Common myeloid progenitor, CD34-positive (primary cell): ENCODE measurements around the gene GPR107.

Experiments
- CTCF ChIA-PET: fragments of 350-600 bp; sonication (Branson Sonifier 250); formaldehyde crosslinking; loops from one replicate; lab custom pipeline; 2021; ENCODE audit warnings: antibody characterized with exemption; lab: Charles Lee
- POLR2A ChIA-PET: fragments of 350-600 bp; sonication (Branson Sonifier 250); formaldehyde crosslinking; loops from one replicate; lab custom pipeline; 2021; ENCODE audit warnings: antibody characterized with exemption; lab: Charles Lee
- DNase-seq, 3 donors: peaks; one replicate each; pipeline versions ENCODE4 v3.0.0 to v3.0.0-alpha.2; 2013
- H3K27ac ChIP-seq, 2 experiments: 1 replicate in 1 of 2; 2 replicates in 1 of 2; pipeline ENCODE4 v1.7.0; 2013; ENCODE audit warnings: inconsistent platforms in 2 of 2, low read length in 2 of 2, mild to moderate bottlenecking in 2 of 2, low read depth in 1 of 2, moderate library complexity in 1 of 2; ENCODE audit not compliant: severe bottlenecking in 2 of 2, insufficient read depth in 1 of 2, poor library complexity in 1 of 2
- H3K27me3 ChIP-seq, 5 experiments: replicated peaks in 2 of 5; 1 replicate in 3 of 5; 2 replicates in 2 of 5; pipeline versions ENCODE4 v1.6.1 to v1.7.0; 2013; ENCODE audit warnings: low read length in 4 of 5, mild to moderate bottlenecking in 2 of 5, moderate library complexity in 2 of 5, inconsistent platforms in 1 of 5; ENCODE audit not compliant: insufficient read depth in 5 of 5, control insufficient read depth in 4 of 5
- H3K36me3 ChIP-seq, 4 experiments: 1 replicate in 2 of 4; 2 replicates in 2 of 4; pipeline versions ENCODE4 v1.6.1 to v1.7.0; 2013; ENCODE audit warnings: low read length in 3 of 4, control low read depth in 1 of 4, mild to moderate bottlenecking in 1 of 4; ENCODE audit not compliant: control insufficient read depth in 4 of 4, insufficient read depth in 4 of 4
- H3K4me1 ChIP-seq, 4 experiments: 1 replicate in 3 of 4; 2 replicates in 1 of 4; pipeline versions ENCODE4 v1.6.1 to v1.7.1; 2013; ENCODE audit warnings: low read length in 3 of 4, mild to moderate bottlenecking in 3 of 4, control low read depth in 1 of 4, inconsistent platforms in 1 of 4, moderate library complexity in 1 of 4; ENCODE audit not compliant: control insufficient read depth in 4 of 4, insufficient read depth in 4 of 4; ENCODE audit errors: control extremely low read depth in 1 of 4
- H3K4me3 ChIP-seq, 7 experiments: 1 replicate in 4 of 7; 2 replicates in 3 of 7; pipeline versions ENCODE4 v1.5.1 to v1.7.0; 2013; ENCODE audit warnings: mild to moderate bottlenecking in 7 of 7, low read length in 6 of 7, moderate library complexity in 6 of 7, inconsistent platforms in 2 of 7, low read depth in 2 of 7, control low read depth in 1 of 7; ENCODE audit not compliant: insufficient read depth in 4 of 7, control insufficient read depth in 1 of 7; ENCODE audit errors: extremely low read depth in 1 of 7
- H3K9me3 ChIP-seq, 5 experiments: 1 replicate in 4 of 5; 2 replicates in 1 of 5; pipeline versions ENCODE4 v1.6.1 to v1.7.1; 2013; ENCODE audit warnings: low read length in 4 of 5, mild to moderate bottlenecking in 2 of 5, inconsistent platforms in 1 of 5, low read depth in 1 of 5, moderate library complexity in 1 of 5; ENCODE audit not compliant: control insufficient read depth in 4 of 5, insufficient read depth in 2 of 5; ENCODE audit errors: control extremely low read depth in 1 of 5
- WGBS: methylation state at CpG from one replicate; pipeline ENCODE4 v1.1.5; 2013; ENCODE audit not compliant: insufficient coverage; 5-methylcytosine and 5-hydroxymethylcytosine counted together

The GPR107 gene

DNA sequence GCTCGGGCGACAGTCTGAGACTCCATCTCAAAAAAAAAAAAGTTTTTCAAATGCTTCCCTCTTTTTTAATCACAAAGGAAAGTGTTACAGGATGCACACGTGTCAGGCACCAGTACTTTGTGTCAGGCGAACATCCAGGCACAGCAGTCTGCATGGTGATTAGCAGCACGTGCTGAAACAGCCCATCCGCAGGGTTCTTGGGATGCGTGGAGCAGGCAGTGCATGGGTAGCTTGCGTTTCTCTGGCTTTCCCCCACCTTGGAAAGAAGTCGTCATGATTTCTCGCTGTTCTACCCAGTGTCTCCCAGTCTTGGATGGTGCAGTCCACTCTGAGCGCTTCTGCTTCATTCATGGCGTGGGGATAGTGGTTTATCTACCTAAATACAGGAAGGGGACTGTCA lies 35.4 kb downstream of the GPR107 start:
- no peak for DNase-seq
- Histone ChIP-seq H3K36me3 (peaks cover 15 to 67% (median 47%) of the 10 kb centered on the region in 4 experiments), H3K4me3 (no peak overlapping the region), H3K27ac (no peak overlapping the region), H3K27me3 (no peaks in the 10 kb centered on the region), H3K9me3 (no peaks in the 10 kb centered on the region), H3K4me1 (peaks cover 0 to 1% (median 0%) of the 10 kb centered on the region in 4 experiments)
- CTCF ChIA-PET, result interaction anchor here (2.4 to 2.7 kb wide), 2 partner anchors 10 to 18 kb away, joined by 6 to 10 read pairs; no protein-coding TSS in a partner anchor
- POLR2A ChIA-PET, result no interaction called here
- WGBS, result 96% methylated on average over 9 of the region's 12 CpGs

DNA sequence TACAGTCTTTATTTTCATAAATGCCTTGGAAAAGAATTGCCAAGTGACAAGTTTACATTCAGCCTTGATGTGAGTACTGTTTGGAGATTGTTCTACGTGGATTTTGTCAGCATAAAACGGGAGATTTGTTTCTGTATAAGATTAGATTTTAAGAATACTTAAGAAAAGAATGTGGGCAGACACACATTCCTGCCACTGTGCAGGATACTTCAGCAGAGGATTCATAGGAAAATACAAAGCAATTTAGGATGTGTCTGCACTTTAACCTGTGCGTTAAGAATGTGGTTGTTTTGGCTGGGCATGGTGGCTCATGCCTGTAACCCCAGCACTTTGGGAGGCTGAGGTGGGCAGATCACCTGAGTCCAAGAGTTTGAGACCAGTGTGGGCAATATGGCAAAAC lies 37.2 kb downstream of the GPR107 start:
- Histone ChIP-seq H3K9me3 (no peaks in the 10 kb centered on the region), H3K4me1 (peaks cover 0 to 3% (median 1%) of the 10 kb centered on the region in 4 experiments), H3K27me3 (no peaks in the 10 kb centered on the region), H3K27ac (no peak overlapping the region), H3K4me3 (no peak overlapping the region), H3K36me3 (peaks cover 15 to 70% (median 43%) of the 10 kb centered on the region in 4 experiments)
- WGBS, result no CpG with 5 or more reads among the region's 3 CpGs
- DNase-seq, result no peak
- ChIA-PET POLR2A (no interaction called here), CTCF (no interaction called here)

DNA sequence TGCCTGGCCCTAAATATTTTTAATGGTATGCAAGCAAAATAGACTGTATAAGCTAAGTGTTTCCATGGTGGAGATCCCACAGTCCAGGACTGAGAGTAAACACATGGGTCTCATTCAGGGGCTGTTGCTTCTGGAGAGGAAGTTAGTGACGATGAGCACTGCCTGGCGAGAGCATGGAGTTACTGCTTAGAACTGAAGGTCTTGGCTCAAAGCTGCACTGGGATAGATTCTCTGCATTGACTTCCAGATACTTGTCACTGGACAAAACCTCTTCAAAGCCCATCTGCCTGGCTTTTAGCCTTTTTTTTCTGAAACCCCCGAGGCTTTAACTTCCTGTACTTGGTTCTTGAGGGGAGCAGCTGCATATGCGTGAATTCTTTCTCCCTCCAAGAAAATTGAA lies 39.2 kb downstream of the GPR107 start:
- peaks cover 11 to 66% (median 36%) of the 10 kb centered on the region in 4 experiments for H3K36me3 ChIP-seq
- H3K27me3 ChIP-seq, result no peaks in the 10 kb centered on the region
- CTCF ChIA-PET, result interaction anchor here (1.0 to 2.1 kb wide), 7 partner anchors 14 to 208 kb away, joined by 3 to 7 read pairs (median 4); no protein-coding TSS in a partner anchor
- H3K27ac ChIP-seq, result no peak overlapping the region
- no peak for DNase-seq
- H3K4me1 ChIP-seq, result peaks cover 0 to 7% (median 3%) of the 10 kb centered on the region in 4 experiments
- H3K4me3 ChIP-seq, result no peak overlapping the region
- H3K9me3 ChIP-seq, result no peaks in the 10 kb centered on the region
- POLR2A ChIA-PET, result interaction anchor here (0.6 kb wide), 3 partner anchors 9 to 59 kb away, joined by 3 to 4 read pairs (median 3); no protein-coding TSS in a partner anchor
- WGBS, result 65% methylated on average over 2 of the region's 4 CpGs

DNA sequence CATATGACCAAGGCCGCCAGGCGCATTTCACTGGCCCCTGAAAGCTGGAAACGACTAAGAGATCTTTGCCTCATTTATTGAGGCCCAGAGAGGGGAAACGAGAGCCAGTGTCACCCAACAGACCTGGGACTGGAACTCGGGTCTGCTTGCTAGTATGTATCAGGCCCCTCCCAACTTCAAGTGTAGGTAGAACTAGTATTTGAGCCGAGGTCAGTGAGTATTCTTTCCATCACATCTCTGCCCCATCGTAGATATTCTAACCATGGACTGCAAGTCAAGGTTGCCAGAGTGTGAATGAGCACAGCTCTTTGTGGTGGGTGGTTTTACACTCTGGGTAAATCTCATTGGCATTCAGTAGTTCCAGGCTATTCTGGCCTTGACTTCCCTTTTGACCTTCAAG lies 42.2 kb downstream of the GPR107 start:
- Histone ChIP-seq H3K4me3 (no peak overlapping the region), H3K27me3 (no peaks in the 10 kb centered on the region), H3K36me3 (peaks cover 13 to 66% (median 44%) of the 10 kb centered on the region in 4 experiments), H3K9me3 (no peaks in the 10 kb centered on the region), H3K4me1 (peaks cover 0 to 8% (median 4%) of the 10 kb centered on the region in 4 experiments), H3K27ac (no peak overlapping the region)
- DNase-seq, result no peak
- 85% methylated on average over 4 of the region's 7 CpGs for WGBS
- ChIA-PET CTCF (no interaction called here), POLR2A (no interaction called here)

DNA sequence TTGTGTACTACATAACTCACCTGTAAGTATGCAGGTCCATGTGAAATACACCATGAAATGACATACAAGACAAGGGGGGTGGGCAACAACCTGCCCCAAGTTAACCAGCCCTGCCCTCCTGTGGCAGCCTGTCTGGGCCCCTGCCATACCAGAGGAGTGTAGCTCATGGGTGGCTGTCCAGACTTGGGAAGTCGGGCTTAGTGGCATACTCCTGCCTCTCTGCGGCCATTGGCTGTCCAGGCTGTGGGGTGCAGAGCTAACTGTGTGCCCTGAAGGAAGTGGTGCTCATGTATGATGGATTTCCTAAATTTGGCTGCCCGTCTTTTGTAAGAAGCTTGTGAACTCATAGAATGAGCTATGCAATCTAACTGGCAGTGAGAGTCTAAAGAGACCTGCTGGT lies 47.0 kb downstream of the GPR107 start:
- Histone ChIP-seq H3K36me3 (peaks cover 25 to 75% (median 55%) of the 10 kb centered on the region in 4 experiments), H3K4me3 (no peak overlapping the region), H3K4me1 (peaks cover 2 to 18% (median 8%) of the 10 kb centered on the region in 4 experiments), H3K27me3 (no peaks in the 10 kb centered on the region), H3K9me3 (no peaks in the 10 kb centered on the region), H3K27ac (no peak overlapping the region)
- CTCF ChIA-PET, result interaction anchor here (0.7 to 4.2 kb wide), 5 partner anchors 9 to 241 kb away, joined by 3 to 22 read pairs (median 3); no protein-coding TSS in a partner anchor
- DNase-seq, result no peak
- POLR2A ChIA-PET, result no interaction called here
- 93% methylated on average over 3 of the region's 3 CpGs for WGBS

DNA sequence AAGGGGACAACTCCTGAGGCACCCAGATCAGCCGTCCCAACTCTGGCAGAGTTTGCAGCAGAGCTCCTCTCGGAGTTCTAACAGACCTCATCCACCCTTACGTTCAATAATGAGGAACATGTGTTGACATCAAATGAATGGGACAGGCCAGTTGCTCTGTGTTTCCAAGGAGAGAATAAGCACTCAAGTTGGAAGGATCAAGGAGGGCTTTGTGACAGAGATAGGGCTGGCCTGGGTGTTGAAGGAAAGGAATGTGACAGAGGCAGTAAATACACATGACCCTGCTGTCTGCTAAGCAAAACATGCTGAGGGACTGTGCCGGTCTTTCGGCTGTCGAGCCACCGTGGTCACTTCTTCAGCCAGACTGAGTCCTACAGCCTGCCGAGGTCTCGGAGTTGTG lies 48.2 kb downstream of the GPR107 start:
- POLR2A ChIA-PET, result no interaction called here
- Histone ChIP-seq H3K36me3 (peaks cover 25 to 77% (median 56%) of the 10 kb centered on the region in 4 experiments), H3K4me3 (no peak overlapping the region), H3K27ac (no peak overlapping the region), H3K27me3 (no peaks in the 10 kb centered on the region), H3K9me3 (no peaks in the 10 kb centered on the region), H3K4me1 (peaks cover 2 to 11% (median 6%) of the 10 kb centered on the region in 4 experiments)
- DNase-seq, result no peak
- CTCF ChIA-PET, result interaction anchor here (0.5 to 4.2 kb wide), 4 partner anchors 34 to 216 kb away, joined by 3 to 22 read pairs (median 4); no protein-coding TSS in a partner anchor
- whole genome bisulfite sequencing, result 100% methylated on average over 7 of the region's 9 CpGs

DNA sequence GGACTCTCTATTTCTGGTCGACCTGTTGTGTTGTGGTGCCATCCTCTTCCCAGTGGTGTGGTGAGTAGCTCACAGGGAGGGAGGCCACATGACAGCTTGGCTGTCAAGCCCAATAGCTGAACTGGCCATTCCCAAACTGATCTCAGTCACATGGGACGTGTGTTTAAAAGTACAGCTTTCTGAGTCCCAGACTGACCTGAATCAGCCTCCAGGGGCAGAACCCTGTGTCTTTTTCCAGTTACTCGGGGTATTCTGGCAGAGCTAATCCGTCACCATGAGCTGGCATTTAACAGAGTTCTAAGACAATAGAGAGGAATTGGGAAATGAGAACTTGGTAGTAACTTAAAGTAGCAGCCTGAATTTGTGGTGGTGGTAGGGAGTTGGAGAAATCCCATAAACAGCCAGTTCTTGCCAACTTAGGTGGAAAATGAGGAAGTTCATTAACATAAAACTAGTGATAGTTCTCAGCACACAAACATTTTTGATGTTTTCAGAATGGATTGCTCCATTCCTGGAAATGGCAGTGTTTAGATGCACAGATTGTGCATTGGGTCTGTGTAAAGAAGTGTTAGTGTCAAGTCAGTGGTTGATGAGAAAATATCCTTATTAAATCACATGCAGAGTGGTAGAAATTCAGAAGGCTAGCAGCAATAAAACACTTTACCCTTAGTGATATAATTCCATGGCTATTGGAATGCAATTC lies 50.9 kb downstream of the GPR107 start:
- Histone ChIP-seq H3K27ac (no peak overlapping the region), H3K36me3 (peaks cover 29 to 77% (median 56%) of the 10 kb centered on the region in 4 experiments), H3K9me3 (no peaks in the 10 kb centered on the region), H3K4me1 (peaks cover 2 to 11% (median 5%) of the 10 kb centered on the region in 4 experiments), H3K4me3 (no peak overlapping the region), H3K27me3 (no peaks in the 10 kb centered on the region)
- DNase-seq, result peak in 2 of 3 donors; percentile 39 to 42
- POLR2A ChIA-PET, result no interaction called here
- CTCF ChIA-PET, result interaction anchor here (0.8 to 7.7 kb wide), 4 partner anchors 24 to 140 kb away, joined by 3 to 61 read pairs (median 6); no protein-coding TSS in a partner anchor
- 67% methylated on average over 4 of the region's 4 CpGs for WGBS
